RWPE1 (cell line): ENCODE results near the gene NAB1.

Experiments
- CTCF ChIA-PET: fragments of 350-600 bp; sonication (Branson Sonifier 250); formaldehyde crosslinking; extraction: SDS; loops from one replicate; lab custom pipeline; 2021; lab: Yijun Ruan, JAX
- POLR2A ChIA-PET: fragments of 400-600 bp; formaldehyde crosslinking; extraction: SDS; loops from one replicate; lab custom pipeline; 2020; ENCODE audit warnings: antibody characterized with exemption; ENCODE audit not compliant: low non-redundant PET; lab: Yijun Ruan, JAX
- DNase-seq: peaks from one replicate; pipeline ENCODE4 v3.0.0; 2012; ENCODE audit warnings: low spot score
- H3K27ac ChIP-seq: fragments of 450-650 bp; 2 replicates; pipeline ENCODE4 v1.5.1; 2017
- CTCF ChIP-seq: fragments of 450-650 bp; conservative IDR thresholded peaks from 2 replicates; pipeline ENCODE4 v1.5.1; 2017; ENCODE audit warnings: low read depth, mild to moderate bottlenecking

Gene NAB1

GRCh38 chr2:190679391-190679790 lies 30.5 kb downstream of the NAB1 start:
- POLR2A ChIA-PET: no interaction called here

GRCh38 chr2:190679813-190680591 lies 31.1 kb downstream of the NAB1 start:
- no peak overlapping the region for H3K27ac ChIP-seq
- CTCF ChIA-PET: interaction anchor here (0.6 to 1.2 kb wide), 5 partner anchors 10 to 391 kb away, joined by 3 read pairs; no protein-coding TSS in a partner anchor
- POLR2A ChIA-PET: no interaction called here
- DNase-seq: no peak
- peak; percentile 26; the same call in 1 of the 2 replicates for TF ChIP-seq CTCF

More at GRCh38 chr2:190679391-190679790, 30.5 kb downstream of the NAB1 start:
- no peak overlapping the region for H3K27ac ChIP-seq
- TF ChIP-seq CTCF: no peak
- no peak for DNase-seq
- CTCF ChIA-PET: interaction anchor here (0.7 to 1.2 kb wide), 2 partner anchors 10 to 391 kb away, joined by 3 read pairs; no protein-coding TSS in a partner anchor

GRCh38 chr2:190682168-190682567 lies 33.3 kb downstream of the NAB1 start:
- H3K27ac ChIP-seq: no peak overlapping the region
- peak; percentile 13 for DNase-seq
- no peak for TF ChIP-seq CTCF
- ChIA-PET POLR2A (no interaction called here), CTCF (no interaction called here)

- no peak overlapping the region for H3K27ac ChIP-seq
- POLR2A ChIA-PET: no interaction called here
- CTCF ChIA-PET: no interaction called here
- no peak for TF ChIP-seq CTCF
- no peak for DNase-seq
Observed at GRCh38 chr2:190683802-190684201, 34.9 kb downstream of the NAB1 start.

- DNase-seq: no peak
- no peak for TF ChIP-seq CTCF
- H3K27ac ChIP-seq: no peak overlapping the region
- ChIA-PET POLR2A (no interaction called here), CTCF (no interaction called here)
Observed at GRCh38 chr2:190684931-190685330, 36.0 kb downstream of the NAB1 start.

- no peak overlapping the region for H3K27ac ChIP-seq
- ChIA-PET POLR2A (no interaction called here), CTCF (interaction anchor here (0.5 to 0.6 kb wide), 2 partner anchors 9 to 238 kb away, joined by 3 to 6 read pairs; no protein-coding TSS in a partner anchor)
- TF ChIP-seq CTCF: no peak
- DNase-seq: no peak
Observed at GRCh38 chr2:190685333-190685732, 36.5 kb downstream of the NAB1 start.
